GM19035 (cell line): ENCODE data around the gene FBXL16.
A peak's percentile ranks its signal among the peaks of the same experiment; 100 is the strongest.
"Not testable (repeated sequence)": the region's sequence is repeated elsewhere in the genome, so short reads cannot be mapped to it uniquely, and the experiment has no call there.

Source experiments
- ATAC-seq: cut with Tn5 transposase; IDR thresholded peaks from one replicate; pipeline ENCODE4 v1.9.1; 2021; ENCODE audit not compliant: unreplicated experiment

FBXL16 gene

GRCh38 chr16:693766-694165 is 11.8 kb downstream of the FBXL16 start:
- ATAC-seq: no peak

DNA sequence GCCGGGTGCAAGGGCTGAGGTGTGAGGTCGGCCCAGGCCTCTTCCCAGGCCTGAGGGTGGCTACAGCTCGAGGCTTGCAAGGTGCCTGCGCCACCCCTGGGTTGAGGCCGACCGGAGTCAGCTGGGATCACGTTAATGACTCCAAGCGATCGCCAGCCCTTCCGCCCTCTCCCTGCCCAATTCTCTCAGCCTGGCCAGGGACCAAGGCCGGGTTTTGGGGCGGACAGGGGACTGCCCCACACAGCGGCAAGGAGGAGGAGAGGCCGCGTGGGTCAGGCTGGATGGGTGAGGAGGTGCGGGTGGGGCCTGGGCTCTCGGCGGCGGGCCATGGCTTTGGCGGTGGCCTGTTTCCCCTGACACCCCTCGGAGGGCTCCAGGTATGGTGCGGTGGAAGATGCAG is 12.2 kb downstream of the FBXL16 start:
- ATAC-seq: no peak

- no peak for ATAC-seq
These were observed 13.1 kb downstream of the FBXL16 start for GRCh38 chr16:692356-693108.

- ATAC-seq: not testable (repeated sequence)
These were observed 14.4 kb downstream of the FBXL16 start for GRCh38 chr16:691242-691641.

GRCh38 chr16:689175-689897 is 16.3 kb downstream of the FBXL16 start:
- no peak for ATAC-seq

DNA sequence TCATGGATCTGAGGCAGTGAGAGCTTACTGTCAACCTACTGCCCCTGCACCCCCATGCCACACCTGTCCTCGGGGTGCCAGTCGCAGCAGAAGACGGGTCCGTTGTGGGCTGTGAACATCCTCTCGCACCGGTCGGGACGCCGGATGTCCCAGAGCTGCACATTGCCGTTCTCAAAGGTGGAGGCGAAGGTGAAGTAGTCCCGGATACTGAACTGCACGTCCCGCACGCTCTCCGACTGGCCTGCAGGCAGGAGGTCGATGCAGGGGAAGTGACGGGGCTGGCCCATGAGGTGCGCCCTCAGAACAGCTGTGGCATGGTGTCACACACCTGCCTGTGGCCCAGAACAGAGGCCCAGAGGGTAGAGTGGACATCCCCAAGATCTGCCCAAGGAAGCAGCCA is 18.1 kb downstream of the FBXL16 start:
- no peak for ATAC-seq

DNA sequence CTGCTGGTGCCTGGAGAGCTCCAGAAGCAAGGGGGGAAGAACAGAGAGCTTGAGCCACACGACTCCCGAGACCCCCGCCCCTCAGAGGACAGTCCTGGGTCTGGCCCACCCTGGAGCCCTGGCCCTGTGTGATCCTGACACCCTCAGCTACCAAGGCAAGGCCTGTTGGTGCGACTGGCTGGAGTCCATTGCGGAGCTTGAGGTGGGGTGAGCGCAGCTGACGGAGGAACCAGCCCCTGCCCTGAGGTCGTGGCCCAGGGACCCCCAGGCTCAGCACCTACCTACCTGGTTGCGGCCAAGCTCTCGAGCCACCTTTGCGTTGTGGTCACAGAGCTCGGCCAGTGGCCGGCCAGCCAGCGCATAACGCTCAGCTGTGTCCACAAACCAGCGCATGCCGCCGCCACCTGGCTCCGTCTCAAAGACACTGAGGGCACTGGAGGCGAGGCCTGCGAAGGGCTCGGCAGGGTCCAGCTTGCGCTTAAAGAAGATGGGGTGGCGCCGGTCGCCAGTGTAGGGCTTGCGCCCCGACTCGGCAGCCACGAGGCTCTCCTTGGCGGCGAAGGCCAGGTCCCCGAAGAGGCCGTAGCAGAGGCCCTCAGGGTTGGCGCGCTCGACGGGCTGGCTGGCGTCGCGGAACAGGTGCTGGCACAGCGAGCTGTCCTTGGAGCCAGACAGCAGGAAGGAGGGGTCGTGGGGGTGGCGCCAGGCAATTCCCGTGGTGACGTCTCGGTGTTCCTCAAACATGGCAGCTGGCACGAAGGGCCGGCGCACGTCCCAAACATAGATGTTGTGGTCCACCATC is 18.9 kb downstream of the FBXL16 start:
- ATAC-seq: no peak

DNA sequence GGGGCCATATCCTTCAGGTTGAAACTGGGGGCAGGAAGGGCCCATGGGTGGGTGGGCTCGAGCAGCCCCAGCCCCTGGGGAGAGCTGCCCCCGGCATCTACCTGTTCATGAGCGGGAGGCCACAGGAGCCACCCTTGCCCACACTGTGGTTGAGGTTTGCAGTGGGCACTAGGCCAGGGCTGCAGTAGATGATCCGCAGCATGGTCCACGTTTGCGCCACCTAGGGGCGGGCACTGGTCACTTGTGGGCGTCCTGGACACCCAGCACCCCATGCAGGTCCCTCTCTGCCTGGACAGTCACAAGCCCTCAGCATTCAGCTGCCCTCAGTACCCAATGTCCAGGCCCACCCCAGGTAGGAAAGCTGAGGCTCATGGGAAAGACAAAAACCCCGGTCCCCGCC is 19.6 kb downstream of the FBXL16 start:
- ATAC-seq: no peak

DNA sequence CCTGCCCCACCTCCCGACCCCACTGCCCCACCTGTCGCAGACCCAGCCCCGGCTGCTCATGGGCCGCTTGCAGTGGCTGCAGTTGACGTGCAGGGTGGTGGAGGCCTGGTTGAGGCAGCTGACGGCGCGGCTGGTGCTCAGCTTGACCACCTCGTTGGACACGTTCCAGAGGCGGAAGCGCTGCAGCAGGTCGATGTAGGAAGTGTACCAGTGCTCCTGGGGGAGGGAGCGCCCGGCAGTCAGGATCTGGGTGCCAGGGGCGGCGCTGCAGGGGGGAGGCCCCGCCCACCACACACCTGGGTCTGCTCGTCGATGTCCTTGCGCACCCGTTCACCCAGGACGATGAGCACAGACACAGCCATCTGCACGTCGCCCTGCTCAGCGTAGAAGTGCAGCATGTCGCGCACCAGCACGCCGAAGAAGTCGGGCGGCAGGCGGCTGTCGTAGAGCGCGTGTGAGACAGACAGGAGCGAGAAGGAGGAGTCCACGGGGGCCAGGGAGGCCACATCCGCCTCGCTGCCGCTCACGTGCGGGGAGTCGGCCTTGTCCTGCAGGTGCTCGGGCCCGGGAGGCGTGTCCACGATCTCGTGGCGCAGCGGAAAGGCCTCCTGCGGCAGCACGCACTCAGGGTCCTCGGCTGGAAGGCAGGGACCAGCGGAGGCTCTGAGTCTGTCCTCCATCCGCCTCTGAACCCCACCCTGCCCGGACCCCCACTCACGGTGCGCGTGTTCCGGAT is 20.5 kb downstream of the FBXL16 start:
- no peak for ATAC-seq

DNA sequence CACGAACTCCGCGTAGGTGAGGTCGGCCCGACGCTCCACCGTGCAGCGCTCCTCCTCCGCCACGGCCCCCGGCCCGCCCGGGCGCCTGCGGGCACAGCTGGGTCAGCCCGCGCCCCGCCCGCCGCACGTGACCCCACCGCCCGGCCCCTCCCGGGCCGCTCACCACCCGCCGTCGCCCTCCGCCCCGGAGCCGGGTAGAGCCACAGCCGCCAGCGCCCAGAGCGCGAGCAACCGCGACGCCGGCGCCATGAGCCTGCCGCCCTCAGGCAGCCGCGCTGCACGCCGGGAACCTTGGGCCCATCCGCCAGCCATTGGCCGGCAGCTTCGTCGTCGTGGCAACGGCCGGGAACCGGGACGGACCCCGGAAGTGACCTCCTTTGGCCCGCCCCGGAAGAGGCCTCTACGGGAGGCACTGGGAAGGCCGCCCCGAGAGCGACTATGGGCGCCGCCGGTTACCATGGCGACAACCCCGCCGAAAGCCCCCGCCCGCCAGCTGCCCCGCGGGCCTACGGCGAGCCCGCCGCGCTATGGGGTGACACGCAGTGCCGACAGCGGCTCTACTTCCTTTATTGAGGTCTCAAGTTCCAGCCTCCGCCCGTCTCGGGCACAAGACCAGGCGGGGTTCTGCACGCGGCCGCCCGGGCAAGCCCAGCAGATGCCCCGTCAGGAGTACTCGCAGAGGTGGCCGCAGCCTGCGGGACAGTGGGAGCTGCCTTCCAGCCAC is 21.4 kb downstream of the FBXL16 start, which contains the start of gene JMJD8:
Gene JMJD8, minus strand, starts transcription at position 264 of the 724 bp plus-strand sequence. Its CDS starts 15 bp downstream, at position 249.
- ATAC-seq: peak; percentile 57

DNA sequence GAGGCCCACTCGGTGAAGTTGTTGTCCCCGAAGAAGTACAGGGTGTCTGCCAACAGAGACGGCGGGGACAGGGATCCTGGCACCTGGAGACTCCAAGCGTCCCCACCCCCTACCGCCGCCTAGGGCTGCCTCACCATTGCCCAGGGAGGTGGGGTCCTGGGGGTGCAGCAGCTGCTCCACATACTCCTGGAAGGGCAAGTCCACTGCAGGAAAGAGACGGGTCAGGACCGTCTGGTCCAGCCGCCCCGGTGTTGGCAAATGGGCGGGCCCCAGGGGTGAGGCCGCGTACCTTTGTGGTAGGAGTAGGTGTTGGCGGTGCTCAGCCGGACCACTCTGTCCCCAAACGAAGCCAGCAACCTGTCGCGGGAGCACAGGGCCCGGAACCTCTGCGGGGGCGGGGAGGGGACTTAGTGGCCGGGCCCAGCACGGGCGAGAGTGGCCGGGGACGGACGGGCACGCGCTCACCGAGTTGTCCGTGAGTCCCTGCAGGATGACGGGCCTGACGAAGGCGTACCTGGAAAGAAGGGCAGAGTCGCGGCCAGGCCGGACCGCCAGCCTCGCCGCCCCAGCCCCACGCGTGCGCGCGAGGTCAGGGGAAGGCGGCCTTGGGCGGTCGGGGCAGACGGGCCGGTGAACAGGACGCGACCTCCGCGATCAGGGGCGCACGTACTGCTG is 22.1 kb downstream of the FBXL16 start:
- ATAC-seq: no peak

GRCh38 chr16:682493-683395 is 22.9 kb downstream of the FBXL16 start:
- no peak for ATAC-seq

- ATAC-seq: no peak
These were observed 23.7 kb downstream of the FBXL16 start for GRCh38 chr16:681746-682427.

GRCh38 chr16:680967-681745 is 24.4 kb downstream of the FBXL16 start:
- no peak for ATAC-seq

GRCh38 chr16:680625-680945 is 25.0 kb downstream of the FBXL16 start:
- peak; percentile 1 for ATAC-seq

- peak; percentile 47 for ATAC-seq
These were observed 25.6 kb downstream of the FBXL16 start, which contains the start of gene STUB1 for GRCh38 chr16:679814-680624. Gene STUB1, plus strand, starts transcription at chr16:680410. Its CDS starts 116 bp downstream, at chr16:680526.
